H1 (cell line): Measurements from ENCODE around the gene KIF26A. TPM values are rescaled to one million over a fixed set of nuclear protein-coding genes. Genes with fewer than 3 reads are reported as not detected.

ENCODE experiments used
- CTCF ChIA-PET: fragments of 300-600 bp; sonication (Branson Sonifier 250); formaldehyde crosslinking; loops from one replicate; lab custom pipeline; 2021; ENCODE audit not compliant: partially characterized antibody; lab: Charles Lee
- POLR2A ChIA-PET: fragments of 300-600 bp; sonication (Branson Sonifier 250); formaldehyde crosslinking; loops from one replicate; lab custom pipeline; 2021; ENCODE audit warnings: inconsistent platforms; ENCODE audit not compliant: partially characterized antibody; lab: Charles Lee
- DNase-seq, 2 experiments: peaks; one replicate each; pipeline versions ENCODE4 v3.0.0 to v3.0.0-alpha.2; 2010 to 2022; ENCODE audit warnings: low spot score in 2 of 2, low read depth in 1 of 2, mixed read lengths in 1 of 2
- FAIRE-seq: peaks from 2 replicates; lab custom pipeline; 2011; peaks lifted over from hg19 to GRCh38; lab: Jason Lieb, UNC
- H2AFZ ChIP-seq: 2 replicates; pipeline ENCODE4 v1.8.1; 2012; ENCODE audit warnings: low read length, inconsistent platforms
- H2AK5ac ChIP-seq: 2 replicates; pipeline ENCODE4 v1.6.1; 2013; ENCODE audit warnings: low read depth, low read length
- H2BK120ac ChIP-seq: replicated peaks from 2 replicates; pipeline ENCODE3; 2013; ENCODE audit warnings: low read depth, low read length, inconsistent platforms
- H2BK12ac ChIP-seq: 2 replicates; pipeline ENCODE4 v1.6.1; 2013; ENCODE audit warnings: low read depth, low read length
- H2BK15ac ChIP-seq: 2 replicates; pipeline ENCODE4 v1.6.1; 2013; ENCODE audit warnings: low read length
- H2BK20ac ChIP-seq: 2 replicates; pipeline ENCODE4 v1.6.1; 2013; ENCODE audit warnings: low read length
- H2BK5ac ChIP-seq: 2 replicates; pipeline ENCODE4 v1.6.1; 2013; ENCODE audit warnings: low read depth, low read length
- H3K14ac ChIP-seq: 2 replicates; pipeline ENCODE4 v1.6.1; 2013; ENCODE audit warnings: inconsistent platforms; ENCODE audit not compliant: insufficient read length
- H3K18ac ChIP-seq: 2 replicates; pipeline ENCODE4 v1.6.1; 2013; ENCODE audit warnings: low read length; ENCODE audit errors: extremely low read depth
- H3K23ac ChIP-seq: 2 replicates; pipeline ENCODE4 v1.6.1; 2013; ENCODE audit warnings: inconsistent platforms; ENCODE audit not compliant: insufficient read length
- H3K23me2 ChIP-seq: 2 replicates; pipeline ENCODE4 v1.6.1; 2013; ENCODE audit warnings: low read depth, low read length
- H3K27ac ChIP-seq: 2 replicates; pipeline ENCODE4 v1.6.1; 2011; ENCODE audit warnings: low read depth, low read length, inconsistent platforms
- H3K27me3 ChIP-seq, 4 experiments: replicated peaks in 1 of 4; 1 replicate in 1 of 4; 2 replicates in 3 of 4; pipeline versions ENCODE4 v1.6.1 to v1.8.1; 2011 to 2013; ENCODE audit warnings: low read length in 3 of 4, mild to moderate bottlenecking in 3 of 4, inconsistent platforms in 2 of 4, mixed read lengths in 2 of 4, moderate library complexity in 1 of 4; ENCODE audit not compliant: control insufficient read depth in 3 of 4, insufficient read depth in 3 of 4; ENCODE audit errors: extremely low read depth in 1 of 4
- H3K36me3 ChIP-seq, 4 experiments: 2 replicates each; pipeline versions ENCODE4 v1.6.1 to v1.8.1; 2011 to 2013; ENCODE audit warnings: mild to moderate bottlenecking in 4 of 4, low read length in 3 of 4, moderate library complexity in 2 of 4, control low read depth in 1 of 4, inconsistent platforms in 1 of 4; ENCODE audit not compliant: insufficient read depth in 4 of 4, control insufficient read depth in 2 of 4
- H3K4ac ChIP-seq: replicated peaks from 2 replicates; pipeline ENCODE3; 2013; ENCODE audit warnings: low read length, low read depth, mixed read lengths, inconsistent platforms; ENCODE audit not compliant: insufficient read length
- H3K4me1 ChIP-seq, 4 experiments: replicated peaks in 1 of 4; 1 replicate in 1 of 4; 2 replicates in 3 of 4; pipeline versions ENCODE4 v1.6.1 to v1.8.1; 2011 to 2013; ENCODE audit warnings: low read length in 3 of 4, inconsistent platforms in 2 of 4, mixed read lengths in 1 of 4; ENCODE audit not compliant: insufficient read depth in 4 of 4, control insufficient read depth in 3 of 4
- H3K4me2 ChIP-seq, 2 experiments: 2 replicates each; pipeline versions ENCODE4 v1.6.1 to v1.8.1; 2011 to 2013; ENCODE audit warnings: low read depth in 2 of 2, low read length in 2 of 2, control low read depth in 1 of 2, inconsistent platforms in 1 of 2, mild to moderate bottlenecking in 1 of 2; ENCODE audit not compliant: insufficient read depth in 1 of 2
- H3K4me3 ChIP-seq, 4 experiments: fragments of 200-600, 300-600 bp in 1 of 4; sonication (generic), shearing (Covaris generic), sonication (Bioruptor Twin) in 1 of 4; 2 replicates each; pipeline versions ENCODE4 v1.5.1 to v1.8.1; 2011 to 2016; ENCODE audit warnings: low read length in 4 of 4, low read depth in 3 of 4, control low read depth in 2 of 4, inconsistent platforms in 2 of 4, mild to moderate bottlenecking in 2 of 4, mixed read lengths in 1 of 4, moderate library complexity in 1 of 4; ENCODE audit not compliant: insufficient read depth in 2 of 4; ENCODE audit errors: extremely low read depth in 1 of 4
- H3K56ac ChIP-seq: replicated peaks from 2 replicates; pipeline ENCODE3; 2013; ENCODE audit warnings: low read depth, mild to moderate bottlenecking, mixed read lengths, low read length, inconsistent platforms; ENCODE audit not compliant: insufficient read length
- H3K79me1 ChIP-seq: 2 replicates; pipeline ENCODE4 v1.6.1; 2013; ENCODE audit warnings: low read depth, low read length, control low read depth
- H3K79me2 ChIP-seq, 2 experiments: 2 replicates each; pipeline versions ENCODE4 v1.6.1 to v1.8.1; 2012 to 2013; ENCODE audit warnings: low read length in 2 of 2, mild to moderate bottlenecking in 2 of 2, inconsistent platforms in 1 of 2; ENCODE audit not compliant: insufficient read depth in 2 of 2, control insufficient read depth in 1 of 2
- H3K9ac ChIP-seq, 4 experiments: replicated peaks in 1 of 4; 1 replicate in 1 of 4; 2 replicates in 3 of 4; pipeline versions ENCODE4 v1.6.1 to v1.8.1; 2011 to 2013; ENCODE audit warnings: low read depth in 3 of 4, low read length in 3 of 4, control low read depth in 2 of 4, mild to moderate bottlenecking in 2 of 4, moderate library complexity in 2 of 4, inconsistent platforms in 1 of 4; ENCODE audit errors: extremely low read depth in 1 of 4
- H3K9me3 ChIP-seq, 2 experiments: 2 replicates each; pipeline versions ENCODE4 v1.6.1 to v1.8.1; 2012 to 2013; ENCODE audit warnings: mild to moderate bottlenecking in 2 of 2, moderate library complexity in 2 of 2, control low read depth in 1 of 2, inconsistent platforms in 1 of 2, low read depth in 1 of 2, low read length in 1 of 2, mixed read lengths in 1 of 2; ENCODE audit not compliant: insufficient read depth in 2 of 2
- H4K20me1 ChIP-seq, 2 experiments: replicated peaks in 1 of 2; 2 replicates each; pipeline versions ENCODE3 to v1.8.1; 2011 to 2013; ENCODE audit warnings: inconsistent platforms in 2 of 2, low read length in 2 of 2, mild to moderate bottlenecking in 1 of 2; ENCODE audit not compliant: insufficient read depth in 2 of 2, control insufficient read depth in 1 of 2
- H4K5ac ChIP-seq: 2 replicates; pipeline ENCODE4 v1.6.1; 2013; ENCODE audit warnings: low read length, low read depth, mixed read lengths, inconsistent platforms; ENCODE audit not compliant: insufficient read length
- H4K8ac ChIP-seq: 2 replicates; pipeline ENCODE4 v1.8.0; 2013; ENCODE audit warnings: mild to moderate bottlenecking, moderate library complexity, low read length, inconsistent platforms; ENCODE audit not compliant: insufficient read depth; ENCODE audit errors: extremely low read depth
- H4K91ac ChIP-seq: replicated peaks from 2 replicates; pipeline ENCODE3; 2013; ENCODE audit warnings: low read length, mixed read lengths, inconsistent platforms; ENCODE audit not compliant: insufficient read length
- ATF2 ChIP-seq: IDR thresholded peaks from 2 replicates; pipeline ENCODE4 v1.6.1; 2012; ENCODE audit warnings: low read length, inconsistent platforms
- BCL11A ChIP-seq, 2 experiments: IDR thresholded peaks; one replicate each; pipeline ENCODE4 v1.6.1; 2011; ENCODE audit warnings: low read depth in 2 of 2, low read length in 2 of 2, mild to moderate bottlenecking in 2 of 2
- BRCA1 ChIP-seq: IDR thresholded peaks from 2 replicates; pipeline ENCODE4 v1.6.1; 2012; ENCODE audit warnings: low read depth, low read length, improper control_type of control experiment
- CTCF ChIP-seq, 3 experiments: IDR thresholded peaks; 1 replicate in 2 of 3; 2 replicates in 1 of 3; pipeline versions ENCODE4 v1.5.1 to v1.6.1; 2011; ENCODE audit warnings: low read length in 3 of 3, mild to moderate bottlenecking in 3 of 3, inconsistent platforms in 2 of 3, low read depth in 1 of 3, moderate library complexity in 1 of 3; ENCODE audit not compliant: insufficient read depth in 1 of 3; ENCODE audit errors: control extremely low read depth in 1 of 3
- POLR2A ChIP-seq, 2 experiments: IDR thresholded peaks; 1 replicate in 1 of 2; 2 replicates in 1 of 2; pipeline ENCODE4 v1.6.1; 2011; ENCODE audit warnings: low read depth in 2 of 2, low read length in 2 of 2, mild to moderate bottlenecking in 2 of 2; ENCODE audit errors: control extremely low read depth in 1 of 2
- SRF ChIP-seq: IDR thresholded peaks from 2 replicates; pipeline ENCODE4 v1.6.1; 2011; ENCODE audit warnings: mild to moderate bottlenecking, low read depth, low read length, moderate library complexity
- TBP ChIP-seq: IDR thresholded peaks from 2 replicates; pipeline ENCODE4 v1.6.1; 2011; ENCODE audit warnings: low read depth, low read length, improper control_type of control experiment
- WGBS, 2 experiments: shearing (Covaris generic) in 1 of 2; methylation state at CpG; one replicate each; pipeline versions ENCODE4 v1.1.6 to v1.1.7; 2013 to 2015; ENCODE audit warnings: low lambda C conversion rate in 2 of 2, mixed read lengths in 2 of 2, inconsistent platforms in 1 of 2, low coverage in 1 of 2, missing lambda C conversion rate in 1 of 2; ENCODE audit not compliant: insufficient replicate concordance in 2 of 2, insufficient coverage in 1 of 2, insufficient read length in 1 of 2; ENCODE audit errors: extremely low coverage in 1 of 2, missing lambda C conversion rate in 1 of 2; 5-methylcytosine and 5-hydroxymethylcytosine counted together
- polyA plus RNA-seq, 7 experiments: library from polyadenylated mRNA; depleted of rRNA in 3 of 7; stranded (reverse) in 5 of 7; unstranded in 2 of 7; fragments of >200 nt in 5 of 7; fragments of 200-250 nt in 2 of 7; gene quantifications; 1 replicate in 5 of 7; 2 replicates in 1 of 7; 4 replicates in 1 of 7; pipeline versions ENCODE4 v1.2.1 to v1.2.3, GENCODE V29; 2011 to 2013; ENCODE audit warnings: missing spikeins in 2 of 7, mixed read lengths in 2 of 7
- total RNA-seq: library from RNA; stranded (reverse); fragmentation: NEBNext Ultra II Directional; extraction: Animal tissue kit (Norgen Biotek cat#: 25700); gene quantifications from 2 replicates; pipeline ENCODE4 v1.2.1, GENCODE V29; 2021

The KIF26A gene
- total and polyA plus RNA-seq, 2 of the 8 experiments (the other 6 are each of a cell fraction or from before 2014, with no cell fraction given), result 11.5 to 41.6 TPM

- H4K5ac ChIP-seq, result no peak overlapping the region
- WGBS, 2 experiments, result 87% methylated on average over 18 of the region's 23 CpGs; no CpG with 5 or more reads in 1 of the 2 experiments
- no peak overlapping the region for H2BK120ac ChIP-seq
- POLR2A ChIA-PET, result interaction anchor here (1.1 kb wide), 1 partner anchor 15 kb away, joined by 3 read pairs; no protein-coding TSS in a partner anchor
- FAIRE-seq (no peak), DNase-seq (peak in 1 of 2 experiments; percentile 45)
- no peak overlapping the region for H4K91ac ChIP-seq
- no peaks in the 10 kb centered on the region for H3K79me1 ChIP-seq
- no peak overlapping the region for H3K4me3 ChIP-seq
- H3K23ac ChIP-seq, result no peak overlapping the region
- peaks cover 17 to 33% (median 28%) of the 10 kb centered on the region in 4 experiments for H3K27me3 ChIP-seq
- no peak overlapping the region for H3K9ac ChIP-seq
- no peak overlapping the region for H2BK15ac ChIP-seq
- H3K14ac ChIP-seq, result no peak overlapping the region
- H3K56ac ChIP-seq, result no peak overlapping the region
- H3K18ac ChIP-seq, result no peak overlapping the region
- H3K27ac ChIP-seq, result no peak overlapping the region
- no peak overlapping the region for H2BK20ac ChIP-seq
- H3K23me2 ChIP-seq, result peaks cover 12% of the 10 kb centered on the region; the same call in 1 of the 2 replicates
- H3K9me3 ChIP-seq, result no peaks in the 10 kb centered on the region
- H3K79me2 ChIP-seq, result no peaks in the 10 kb centered on the region
- H4K8ac ChIP-seq, result no peak overlapping the region; the same call in 1 of the 2 replicates
- no peak overlapping the region for H3K4ac ChIP-seq
- H2AFZ ChIP-seq, result no peak overlapping the region
- no peak overlapping the region for H2BK12ac ChIP-seq
- H3K4me2 ChIP-seq, result no peak overlapping the region
- CTCF ChIA-PET, result interaction anchor here (1.1 to 2.6 kb wide), 6 partner anchors 10 to 360 kb away, joined by 3 to 9 read pairs (median 6); no protein-coding TSS in a partner anchor
- H4K20me1 ChIP-seq, result peaks cover 0 to 4% of the 10 kb centered on the region in 2 experiments
- H2AK5ac ChIP-seq, result no peak overlapping the region
- peaks cover 0 to 13% (median 7%) of the 10 kb centered on the region in 4 experiments; a peak in 6 of 7 replicates for H3K4me1 ChIP-seq
- H3K36me3 ChIP-seq, result no peaks in the 10 kb centered on the region; a peak in 1 of 8 replicates
- H2BK5ac ChIP-seq, result no peak overlapping the region
- no peak for TF ChIP-seq CTCF (IDR thresholded peaks at IDR 0.05; ENCODE audit: control extremely low read depth in 1 of 3, insufficient read depth in 1 of 3, low read depth in 1 of 3, low read length in 3 of 3)
- TF ChIP-seq TBP, result no peak
- TF ChIP-seq BRCA1, result no peak
- TF ChIP-seq ATF2, result no peak
- TF ChIP-seq POLR2A (IDR thresholded peaks at IDR 0.05; ENCODE audit: control extremely low read depth in 1 of 2, low read depth in 2 of 2, low read length in 2 of 2), result no peak
- no peak for TF ChIP-seq SRF
- TF ChIP-seq BCL11A (IDR thresholded peaks at IDR 0.05; ENCODE audit: low read depth in 2 of 2, low read length in 2 of 2), result no peak
These were observed 24.6 kb upstream of the KIF26A start for GRCh38 chr14:104113631-104114420.
